IMR-90 (cell line): ENCODE results near the gene TMEM140. TPM values are rescaled to one million over a fixed set of nuclear protein-coding genes. Genes with fewer than 3 reads are reported as not detected.

Experiments
- ATAC-seq: fragments of 200-7000 bp; cut with Tn5 transposase; 2 replicates; pipeline ENCODE4 v1.9.1; 2020; ENCODE audit warnings: low read depth, mild to moderate bottlenecking, moderate library complexity
- BruUV-seq: library from RNA; stranded (reverse); fragments of 400-500 nt; replicated peaks from 2 replicates; lab custom pipeline; 2021; lab: Mats Ljungman, UMichigan
- CTCF ChIA-PET: fragments of 300-600 bp; formaldehyde crosslinking; extraction: SDS; loops from one replicate; lab custom pipeline; 2021; ENCODE audit warnings: antibody characterized with exemption; lab: Yijun Ruan, JAX
- POLR2A ChIA-PET: fragments of 300-600 bp; sonication (Branson Sonifier 250); formaldehyde crosslinking; loops from one replicate; lab custom pipeline; 2022; ENCODE audit warnings: antibody characterized with exemption; ENCODE audit not compliant: unreplicated experiment; lab: Charles Lee
- DNase-seq: peaks from one replicate; pipeline ENCODE4 v3.0.0; 2013
- H2AFZ ChIP-seq: replicated peaks from 2 replicates; pipeline ENCODE3; 2013; ENCODE audit warnings: low read length, mild to moderate bottlenecking; ENCODE audit not compliant: poor library complexity
- H2AK5ac ChIP-seq: 2 replicates; pipeline ENCODE4 v1.6.1; 2013; ENCODE audit warnings: low read depth, low read length, inconsistent platforms
- H2AK9ac ChIP-seq: replicated peaks from 2 replicates; pipeline ENCODE3; 2013; ENCODE audit warnings: mild to moderate bottlenecking, low read depth, low read length, moderate library complexity; ENCODE audit not compliant: poor library complexity
- H2BK120ac ChIP-seq: 2 replicates; pipeline ENCODE4 v1.6.1; 2013; ENCODE audit warnings: low read depth, low read length, inconsistent platforms
- H2BK15ac ChIP-seq: 3 replicates; pipeline ENCODE4 v1.6.1; 2013; ENCODE audit warnings: low read depth, low read length, inconsistent platforms
- H2BK20ac ChIP-seq: 2 replicates; pipeline ENCODE4 v1.6.1; 2013; ENCODE audit warnings: low read depth, mild to moderate bottlenecking, inconsistent platforms, low read length, moderate library complexity
- H2BK5ac ChIP-seq: 2 replicates; pipeline ENCODE4 v1.6.1; 2013; ENCODE audit warnings: mild to moderate bottlenecking, low read depth, low read length, inconsistent platforms; ENCODE audit not compliant: poor library complexity, severe bottlenecking
- H3K14ac ChIP-seq: replicated peaks from 2 replicates; pipeline ENCODE4 v1.6.1; 2013; ENCODE audit warnings: low read depth, low read length, inconsistent platforms
- H3K18ac ChIP-seq: 2 replicates; pipeline ENCODE4 v1.6.1; 2013; ENCODE audit warnings: low read depth, low read length, control low read depth
- H3K23ac ChIP-seq: 2 replicates; pipeline ENCODE4 v1.6.1; 2013; ENCODE audit warnings: low read depth, low read length, inconsistent platforms
- H3K27ac ChIP-seq: 2 replicates; pipeline ENCODE4 v1.5.1; 2013; ENCODE audit warnings: mild to moderate bottlenecking, control low read depth, low read length; ENCODE audit not compliant: insufficient read depth
- H3K27me3 ChIP-seq: 2 replicates; pipeline ENCODE4 v1.6.1; 2013; ENCODE audit warnings: low read length; ENCODE audit not compliant: control insufficient read depth, insufficient read depth
- H3K36me3 ChIP-seq: 2 replicates; pipeline ENCODE4 v1.6.1; 2013; ENCODE audit warnings: low read length, mixed read lengths; ENCODE audit not compliant: control insufficient read depth, insufficient read depth
- H3K4ac ChIP-seq: 2 replicates; pipeline ENCODE4 v1.6.1; 2013; ENCODE audit warnings: low read depth, low read length, inconsistent platforms
- H3K4me1 ChIP-seq: 2 replicates; pipeline ENCODE4 v1.6.1; 2013; ENCODE audit warnings: low read length, mixed read lengths; ENCODE audit not compliant: control insufficient read depth, insufficient read depth
- H3K4me2 ChIP-seq: 2 replicates; pipeline ENCODE4 v1.6.1; 2013; ENCODE audit warnings: low read depth, mild to moderate bottlenecking, control low read depth, low read length, moderate library complexity
- H3K4me3 ChIP-seq: 2 replicates; pipeline ENCODE4 v1.5.1; 2013; ENCODE audit warnings: low read depth, mild to moderate bottlenecking, control low read depth, low read length, moderate library complexity; ENCODE audit not compliant: insufficient read depth
- H3K56ac ChIP-seq: 2 replicates; pipeline ENCODE4 v1.6.1; 2013; ENCODE audit warnings: low read length, inconsistent platforms; ENCODE audit not compliant: insufficient read depth; ENCODE audit errors: extremely low read depth
- H3K79me1 ChIP-seq, 2 experiments: 2 replicates each; pipeline ENCODE4 v1.6.1; 2013; ENCODE audit warnings: low read length in 2 of 2, inconsistent platforms in 1 of 2, low read depth in 1 of 2
- H3K9ac ChIP-seq: 2 replicates; pipeline ENCODE4 v1.6.1; 2013; ENCODE audit warnings: low read depth, low read length, control low read depth
- H3K9me1 ChIP-seq: 2 replicates; pipeline ENCODE4 v1.6.1; 2013; ENCODE audit warnings: low read length, inconsistent platforms; ENCODE audit not compliant: insufficient read depth
- H3K9me3 ChIP-seq: 2 replicates; pipeline ENCODE4 v1.6.1; 2013; ENCODE audit warnings: low read length; ENCODE audit not compliant: control insufficient read depth, insufficient read depth
- H4K20me1 ChIP-seq: 2 replicates; pipeline ENCODE4 v1.6.1; 2013; ENCODE audit warnings: low read length, inconsistent platforms; ENCODE audit not compliant: insufficient read depth
- H4K5ac ChIP-seq: 2 replicates; pipeline ENCODE4 v1.6.1; 2013; ENCODE audit warnings: mild to moderate bottlenecking, low read depth, low read length, control low read depth
- H4K8ac ChIP-seq, 2 experiments: 2 replicates each; pipeline ENCODE4 v1.6.1; 2013; ENCODE audit warnings: low read depth in 2 of 2, low read length in 2 of 2, control low read depth in 1 of 2, inconsistent platforms in 1 of 2
- H4K91ac ChIP-seq: 2 replicates; pipeline ENCODE4 v1.6.1; 2013; ENCODE audit warnings: low read depth, low read length, inconsistent platforms; ENCODE audit not compliant: insufficient read depth
- BHLHE40 ChIP-seq: fragments of 150-350 bp; IDR thresholded peaks from 2 replicates; pipeline ENCODE4 v1.6.1; 2016; ENCODE audit warnings: mild to moderate bottlenecking, low read depth, low read length
- CEBPB ChIP-seq: IDR thresholded peaks from 2 replicates; pipeline ENCODE4 v1.6.1; 2012; ENCODE audit warnings: low read depth, low read length, improper control_type of control experiment
- CTCF ChIP-seq: conservative IDR thresholded peaks from 2 replicates; pipeline ENCODE4 v1.5.1; 2012; ENCODE audit warnings: mild to moderate bottlenecking, low read depth, low read length, improper control_type of control experiment
- ELK1 ChIP-seq: fragments of 150-350 bp; IDR thresholded peaks from 2 replicates; pipeline ENCODE4 v1.6.1; 2016; ENCODE audit warnings: low read depth, mild to moderate bottlenecking, low read length, moderate library complexity, borderline replicate concordance
- FOS ChIP-seq: fragments of 150-350 bp; IDR thresholded peaks from 2 replicates; pipeline ENCODE4 v1.6.1; 2016; ENCODE audit warnings: low read depth, low read length
- MAZ ChIP-seq: IDR thresholded peaks from 2 replicates; pipeline ENCODE4 v1.6.1; 2012; ENCODE audit warnings: low read depth, mild to moderate bottlenecking, low read length, improper control_type of control experiment, moderate library complexity, borderline replicate concordance
- MXI1 ChIP-seq: IDR thresholded peaks from 2 replicates; pipeline ENCODE4 v1.6.1; 2012; ENCODE audit warnings: low read depth, mild to moderate bottlenecking, low read length, moderate library complexity, borderline replicate concordance
- NFE2L2 ChIP-seq: fragments of 150-350 bp; IDR thresholded peaks from 2 replicates; pipeline ENCODE4 v1.6.1; 2016; ENCODE audit warnings: low read depth, mild to moderate bottlenecking, low read length
- POLR2A ChIP-seq: IDR thresholded peaks from 2 replicates; pipeline ENCODE4 v1.6.1; 2012; ENCODE audit warnings: mild to moderate bottlenecking, low read depth, low read length
- RAD21 ChIP-seq: IDR thresholded peaks from 2 replicates; pipeline ENCODE4 v1.6.1; 2012; ENCODE audit warnings: low read length, improper control_type of control experiment
- RFX5 ChIP-seq: IDR thresholded peaks from 2 replicates; pipeline ENCODE4 v1.8.0; 2012; ENCODE audit warnings: low read depth, mild to moderate bottlenecking, low read length, moderate library complexity
- SMC3 ChIP-seq: fragments of 150-350 bp; IDR thresholded peaks from 2 replicates; pipeline ENCODE4 v1.6.1; 2016; ENCODE audit warnings: low read depth, mild to moderate bottlenecking, antibody characterized with exemption, low read length, moderate library complexity
- WGBS, 2 experiments: methylation state at CpG; one replicate each; pipeline versions ENCODE4 v1.1.5 to v1.1.7; 2013; ENCODE audit warnings: missing lambda C conversion rate in 2 of 2; ENCODE audit not compliant: insufficient read length in 1 of 2; ENCODE audit errors: extremely low coverage in 2 of 2; 5-methylcytosine and 5-hydroxymethylcytosine counted together
- dilution Hi-C: fragments of 300-500 bp; cut with HindIII; formaldehyde crosslinking; loops from one replicate; pipeline ENCODE4 v1.14.3; 2018; ENCODE audit warnings: low sequenced_read_pairs; ENCODE audit not compliant: unreplicated experiment
- in situ Hi-C: fragments of 300-500 bp; cut with MboI; formaldehyde crosslinking; loops from 3 replicates; pipeline ENCODE4 v1.14.3; 2019; ENCODE audit warnings: low sequenced_read_pairs, inconsistent platforms, mixed read lengths
- intact Hi-C: fragments of 100-400 bp; cut with micrococcal nuclease; formaldehyde crosslinking; loops from 2 replicates; pipeline ENCODE4 v1.10.0; 2022
- polyA plus RNA-seq, 3 experiments: library from polyadenylated mRNA; depleted of rRNA; stranded (reverse); fragments of >200 nt; gene quantifications; 2 replicates each; pipeline ENCODE4 v1.2.3, GENCODE V29; 2012; ENCODE audit warnings: low replicate concordance in 1 of 3
- total RNA-seq: library from RNA; depleted of rRNA; stranded (reverse); fragments of >200 nt; gene quantifications from 2 replicates; pipeline ENCODE4 v1.2.3, GENCODE V29; 2012
- TF ChIP-seq, protein P1 (sequence below): fragments of 150-350 bp; IDR thresholded peaks from 2 replicates; pipeline ENCODE4 v1.6.1; 2017; ENCODE audit warnings: mild to moderate bottlenecking, antibody characterized with exemption, low read length, low read depth

Gene TMEM140
- total and polyA plus RNA-seq, 2 of the 4 experiments (the other 2 are of a cell fraction), result 0.24 to 0.72 TPM

DNA sequence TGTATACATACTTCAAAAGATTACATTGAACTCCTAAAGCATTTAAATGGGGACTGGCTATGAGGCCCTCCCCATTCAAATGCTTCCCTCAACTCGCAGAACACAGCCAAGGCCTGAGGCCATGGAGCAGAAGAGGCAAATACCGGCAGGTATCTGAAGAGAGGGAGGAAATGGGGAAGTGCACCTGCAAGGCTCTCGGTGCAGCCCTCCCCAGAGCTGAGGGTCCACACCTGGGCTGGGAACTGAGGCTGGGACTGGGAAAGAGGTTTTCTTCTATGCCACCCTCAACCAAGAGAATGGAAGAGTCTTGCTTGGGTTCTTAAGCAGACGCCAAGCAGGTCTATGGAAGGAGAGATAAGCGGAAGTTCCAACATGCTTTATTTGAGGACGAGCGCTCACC, 35.6 kb downstream of the TMEM140 start:
- Histone ChIP-seq H3K36me3 (peaks cover 42% of the 10 kb centered on the region), H3K79me1 (no peaks in the 10 kb centered on the region), H3K14ac (no peak overlapping the region), H2AK5ac (no peak overlapping the region), H3K27me3 (no peaks in the 10 kb centered on the region), H3K56ac (no peak overlapping the region), H2BK120ac (no peak overlapping the region), H3K4me1 (no peaks in the 10 kb centered on the region), H3K23ac (no peak overlapping the region), H3K4ac (no peak overlapping the region), H3K9me1 (no peaks in the 10 kb centered on the region; the same call in 1 of the 2 replicates), H3K27ac (no peak overlapping the region), H2AFZ (no peak overlapping the region), H4K5ac (no peak overlapping the region), H3K4me3 (no peak overlapping the region), H2BK15ac (no peak overlapping the region), H2BK20ac (no peak overlapping the region), H2AK9ac (no peak overlapping the region), H4K20me1 (no peaks in the 10 kb centered on the region), H3K18ac (no peak overlapping the region), H3K9ac (no peak overlapping the region), H3K9me3 (peaks cover 42% of the 10 kb centered on the region), H4K91ac (no peak overlapping the region), H2BK5ac (no peak overlapping the region), H4K8ac (no peak overlapping the region), H3K4me2 (no peak overlapping the region)
- in situ Hi-C loops, result no loop called here
- ChIA-PET POLR2A (no interaction called here), CTCF (interaction anchor here (0.9 kb wide), 1 partner anchor 12 kb away, joined by 4 read pairs; no protein-coding TSS in a partner anchor)
- intact Hi-C loops, result no loop called here
- TF ChIP-seq, protein P1, sequence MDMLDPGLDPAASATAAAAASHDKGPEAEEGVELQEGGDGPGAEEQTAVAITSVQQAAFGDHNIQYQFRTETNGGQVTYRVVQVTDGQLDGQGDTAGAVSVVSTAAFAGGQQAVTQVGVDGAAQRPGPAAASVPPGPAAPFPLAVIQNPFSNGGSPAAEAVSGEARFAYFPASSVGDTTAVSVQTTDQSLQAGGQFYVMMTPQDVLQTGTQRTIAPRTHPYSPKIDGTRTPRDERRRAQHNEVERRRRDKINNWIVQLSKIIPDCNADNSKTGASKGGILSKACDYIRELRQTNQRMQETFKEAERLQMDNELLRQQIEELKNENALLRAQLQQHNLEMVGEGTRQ, result no peak
- TF ChIP-seq RAD21, result no peak
- no peak for TF ChIP-seq MAZ
- TF ChIP-seq CTCF, result no peak
- TF ChIP-seq NFE2L2, result no peak
- TF ChIP-seq POLR2A, result no peak
- TF ChIP-seq ELK1, result no peak
- no peak for TF ChIP-seq BHLHE40
- TF ChIP-seq FOS, result no peak
- TF ChIP-seq RFX5, result no peak
- TF ChIP-seq MXI1, result no peak
- no peak for TF ChIP-seq CEBPB
- no peak for TF ChIP-seq SMC3
- DNase-seq, result no peak
- dilution Hi-C loops, result no loop called here
- no CpG with 5 or more reads among the region's 7 CpGs for WGBS, 2 experiments
- no peak for ATAC-seq
- BruUV-seq, result no TSS peak
